Esophagus muscularis mucosa (tissue), 4 donors: ENCODE data around the gene RAB25. TPM values are rescaled to one million over a fixed set of nuclear protein-coding genes. Genes with fewer than 3 reads are reported as not detected.

Source experiments
- DNase-seq: peaks from one replicate; pipeline ENCODE4 v3.0.0-alpha.2; 2017; ENCODE audit errors: extremely low spot score
- H3K27ac ChIP-seq, 4 donors: fragments of 200-600 bp; sonication (generic); replicated peaks in 1 of 4; 1 replicate in 3 of 4; 2 replicates in 1 of 4; pipeline ENCODE4 v1.5.1; 2016 to 2019; ENCODE audit warnings: mild to moderate bottlenecking in 1 of 4
- H3K27me3 ChIP-seq, 4 donors: fragments of 200-600 bp; sonication (generic); one replicate each; pipeline versions ENCODE4 v1.5.1 to v1.6.0; 2016 to 2019
- H3K36me3 ChIP-seq, 4 donors: fragments of 200-600 bp; sonication (generic); one replicate each; pipeline ENCODE4 v1.5.1; 2016 to 2019
- H3K4me1 ChIP-seq, 4 donors: fragments of 200-600 bp; sonication (generic); one replicate each; pipeline ENCODE4 v1.5.1; 2016 to 2019
- H3K4me3 ChIP-seq, 4 donors: fragments of 200-600 bp; sonication (generic); 1 replicate in 2 of 4; 2 replicates in 2 of 4; pipeline ENCODE4 v1.5.1; 2016 to 2019; ENCODE audit warnings: mild to moderate bottlenecking in 4 of 4, moderate library complexity in 1 of 4
- H3K9me3 ChIP-seq, 4 donors: fragments of 200-600 bp; sonication (generic); 1 replicate in 3 of 4; 2 replicates in 1 of 4; pipeline ENCODE4 v1.5.1; 2016 to 2019
- CTCF ChIP-seq, 3 experiments: fragments of 200-600 bp in 2 of 3; fragments of 450-650 bp in 1 of 3; sonication (generic) in 2 of 3; IDR thresholded peaks; one replicate each; pipeline ENCODE4 v1.5.1; 2017 to 2019; ENCODE audit warnings: antibody characterized with exemption in 3 of 3, mild to moderate bottlenecking in 2 of 3, moderate library complexity in 1 of 3
- EP300 ChIP-seq: sonication (generic); formaldehyde crosslinking; IDR thresholded peaks from one replicate; pipeline ENCODE4 v1.6.1; 2017; ENCODE audit warnings: antibody characterized with exemption
- POLR2A ChIP-seq: fragments of 450-650 bp; IDR thresholded peaks from one replicate; pipeline ENCODE4 v1.6.1; 2017; ENCODE audit warnings: antibody characterized with exemption, moderate library complexity, mild to moderate bottlenecking, low read depth
- POLR2AphosphoS5 ChIP-seq, 2 donors: sonication (generic); formaldehyde crosslinking; IDR thresholded peaks; one replicate each; pipeline ENCODE4 v1.6.1; 2017; ENCODE audit warnings: antibody characterized with exemption in 2 of 2
- WGBS: methylation state at CpG from one replicate; pipeline ENCODE4 v1.1.5; 2018; 5-methylcytosine and 5-hydroxymethylcytosine counted together
- intact Hi-C: fragments of 100-400 bp; cut with DNase I; formaldehyde crosslinking; loops from one replicate; pipeline ENCODE4 v1.15.1; 2023
- total RNA-seq, 4 donors: library from RNA; depleted of rRNA; stranded (reverse); fragments of >200 nt; gene quantifications; one replicate each; pipeline versions ENCODE4 v1.1.0 to v1.2.1, GENCODE V29; 2016

The RAB25 gene
- total RNA-seq, 4 donors from 2014 or later = not detected

- no peak for DNase-seq
- peaks cover 49 to 81% (median 78%) of the 10 kb centered on the region in 4 donors for H3K4me1 ChIP-seq
- no peaks in the 10 kb centered on the region for H3K36me3 ChIP-seq
- intact Hi-C loops = no loop called here
- no peak overlapping the region for H3K4me3 ChIP-seq
- WGBS = 83% methylated on average over 6 of the region's 6 CpGs
- peak overlapping the region; percentile 89 to 92 (median 91) for H3K27ac ChIP-seq
- no peaks in the 10 kb centered on the region for H3K9me3 ChIP-seq
- TF ChIP-seq EP300 (no peak), POLR2AphosphoS5 (IDR thresholded peaks at IDR 0.05) (peak in 1 of 2 donors; percentile 45)
- H3K27me3 ChIP-seq = no peaks in the 10 kb centered on the region
Observed at GRCh38 chr1:156108664-156109241, 47.8 kb downstream of the RAB25 start.

- H3K9me3 ChIP-seq = no peaks in the 10 kb centered on the region
- TF ChIP-seq EP300 (no peak), POLR2A (no peak), POLR2AphosphoS5 (IDR thresholded peaks at IDR 0.05) (no peak), CTCF (IDR thresholded peaks at IDR 0.05) (no peak)
- no peak overlapping the region for H3K4me3 ChIP-seq
- no peak for DNase-seq
- intact Hi-C loops = no loop called here
- peak overlapping the region in 2 of 4 donors; percentile 11 to 32 for H3K27ac ChIP-seq
- 80% methylated on average over 2 of the region's 2 CpGs for WGBS
- H3K36me3 ChIP-seq = peaks cover 0 to 6% (median 0%) of the 10 kb centered on the region in 4 donors
- peaks cover 40 to 73% (median 70%) of the 10 kb centered on the region in 4 donors for H3K4me1 ChIP-seq
- H3K27me3 ChIP-seq = no peaks in the 10 kb centered on the region
Observed at GRCh38 chr1:156110252-156110651, 49.3 kb downstream of the RAB25 start.

GRCh38 chr1:156111355-156111962, 50.5 kb downstream of the RAB25 start:
- Histone ChIP-seq H3K4me1 (peaks cover 31 to 64% (median 60%) of the 10 kb centered on the region in 4 donors), H3K27ac (peak overlapping the region; percentile 92 to 100 (median 96)), H3K36me3 (peaks cover 0 to 6% (median 0%) of the 10 kb centered on the region in 4 donors), H3K27me3 (no peaks in the 10 kb centered on the region), H3K4me3 (no peak overlapping the region), H3K9me3 (no peaks in the 10 kb centered on the region)
- 52% methylated on average over 4 of the region's 4 CpGs for WGBS
- no peak for DNase-seq
- TF ChIP-seq CTCF (IDR thresholded peaks at IDR 0.05) = no peak
- no peak for TF ChIP-seq POLR2A
- no peak for TF ChIP-seq POLR2AphosphoS5 (IDR thresholded peaks at IDR 0.05)
- no peak for TF ChIP-seq EP300
- intact Hi-C loops = no loop called here

- H3K4me1 ChIP-seq = peaks cover 29 to 64% (median 61%) of the 10 kb centered on the region in 4 donors
- H3K27me3 ChIP-seq = no peaks in the 10 kb centered on the region
- H3K27ac ChIP-seq = peak overlapping the region; percentile 92 to 100 (median 96)
- TF ChIP-seq POLR2A = no peak
- peak; percentile 24 to 38 for TF ChIP-seq POLR2AphosphoS5 (IDR thresholded peaks at IDR 0.05)
- TF ChIP-seq EP300 = no peak
- no peak for DNase-seq
- 56% methylated on average over 6 of the region's 10 CpGs for WGBS
- no peak overlapping the region for H3K4me3 ChIP-seq
- H3K36me3 ChIP-seq = peaks cover 0 to 6% (median 0%) of the 10 kb centered on the region in 4 donors
- intact Hi-C loops = no loop called here
- H3K9me3 ChIP-seq = no peaks in the 10 kb centered on the region
Observed at GRCh38 chr1:156112276-156113137, 51.5 kb downstream of the RAB25 start.

- WGBS = 44% methylated on average over 4 of the region's 4 CpGs
- intact Hi-C loops = no loop called here
Observed at GRCh38 chr1:156113282-156113950, 52.5 kb downstream of the RAB25 start.

More at GRCh38 chr1:156113282-156113950, 52.5 kb downstream of the RAB25 start:
- Histone ChIP-seq H3K27ac (peak overlapping the region; percentile 92 to 100 (median 96)), H3K4me3 (peak overlapping the region in 1 of 4 donors; percentile 89), H3K27me3 (no peaks in the 10 kb centered on the region), H3K4me1 (peaks cover 32 to 67% (median 64%) of the 10 kb centered on the region in 4 donors), H3K36me3 (peaks cover 0 to 6% (median 0%) of the 10 kb centered on the region in 4 donors), H3K9me3 (no peaks in the 10 kb centered on the region)
- no peak for DNase-seq
- TF ChIP-seq CTCF (IDR thresholded peaks at IDR 0.05) (no peak), EP300 (no peak), POLR2AphosphoS5 (IDR thresholded peaks at IDR 0.05) (no peak)
